Fibroblast of skin of abdomen (primary cell): ENCODE data around the gene SPNS2.
"Not testable (repeated sequence)": the region's sequence is repeated elsewhere in the genome, so short reads cannot be mapped to it uniquely, and the experiment has no call there.

Experiments
- DNase-seq: peaks from one replicate; pipeline ENCODE4 v3.0.0-alpha.2; 2013

Gene SPNS2

GRCh38 chr17:4572131-4572530, 73.5 kb downstream of the SPNS2 start:
- no peak for DNase-seq

GRCh38 chr17:4573115-4573514, 74.4 kb downstream of the SPNS2 start:
- DNase-seq = no peak

DNA sequence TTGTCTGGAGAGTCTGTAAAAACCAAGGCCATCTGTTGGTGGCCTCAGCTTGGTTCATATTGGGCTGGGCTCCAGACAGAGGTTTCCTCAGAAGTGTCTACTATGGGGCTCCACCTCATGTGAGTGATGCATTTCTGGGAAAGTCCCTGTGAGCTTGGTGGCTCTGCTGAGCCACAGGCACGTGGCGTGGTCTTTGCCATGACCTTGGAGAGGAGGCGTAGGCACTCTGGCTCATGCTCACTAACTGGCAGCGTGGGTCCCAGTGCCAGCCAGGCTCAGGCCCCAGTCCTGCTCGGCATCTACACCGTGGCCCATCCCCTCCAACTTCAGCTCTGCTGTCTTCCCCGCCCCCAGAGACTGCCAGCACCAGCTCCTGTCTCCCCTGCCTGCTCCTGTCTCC, 75.0 kb downstream of the SPNS2 start:
- no peak for DNase-seq

- no peak for DNase-seq
These were observed 75.9 kb downstream of the SPNS2 start for GRCh38 chr17:4574448-4575045.

GRCh38 chr17:4576161-4576558, 77.5 kb downstream of the SPNS2 start:
- no peak for DNase-seq

DNA sequence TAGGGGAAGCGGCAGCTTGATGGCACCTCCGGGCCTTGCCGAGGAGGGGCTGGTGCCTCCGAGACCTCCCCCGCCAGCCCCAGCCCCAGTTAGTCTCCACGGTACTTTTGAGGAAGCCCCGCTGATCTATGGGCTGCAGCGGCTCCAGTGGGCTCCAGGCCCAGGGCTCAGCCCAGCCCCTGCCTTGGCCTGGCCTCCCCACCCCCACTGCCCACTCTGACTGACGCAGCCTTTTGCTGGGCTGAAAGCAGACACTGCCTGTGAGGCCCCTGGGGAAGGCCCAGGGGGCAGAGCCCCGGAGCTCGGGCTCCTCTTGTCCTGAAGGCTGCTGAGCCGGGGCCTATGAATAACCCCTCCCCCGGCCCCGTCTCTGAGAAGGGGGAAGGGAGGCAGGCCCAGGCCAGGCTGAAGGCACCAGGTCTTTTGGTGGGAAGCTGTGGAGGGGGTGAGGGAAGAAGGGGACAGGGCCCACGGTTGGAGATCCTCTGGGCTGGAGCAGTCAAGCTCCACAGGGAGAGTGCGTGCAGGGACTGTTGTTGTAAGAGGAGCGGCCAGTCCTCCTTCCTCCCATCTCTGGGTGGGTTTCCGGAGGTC, 78.1 kb downstream of the SPNS2 start:
- no peak for DNase-seq

- DNase-seq = no peak
These were observed 78.8 kb downstream of the SPNS2 start for GRCh38 chr17:4577386-4577993.

- not testable (repeated sequence) for DNase-seq
These were observed 79.7 kb downstream of the SPNS2 start for GRCh38 chr17:4578349-4578748.

- DNase-seq = no peak
These were observed 81.0 kb downstream of the SPNS2 start for GRCh38 chr17:4579678-4580077.

DNA sequence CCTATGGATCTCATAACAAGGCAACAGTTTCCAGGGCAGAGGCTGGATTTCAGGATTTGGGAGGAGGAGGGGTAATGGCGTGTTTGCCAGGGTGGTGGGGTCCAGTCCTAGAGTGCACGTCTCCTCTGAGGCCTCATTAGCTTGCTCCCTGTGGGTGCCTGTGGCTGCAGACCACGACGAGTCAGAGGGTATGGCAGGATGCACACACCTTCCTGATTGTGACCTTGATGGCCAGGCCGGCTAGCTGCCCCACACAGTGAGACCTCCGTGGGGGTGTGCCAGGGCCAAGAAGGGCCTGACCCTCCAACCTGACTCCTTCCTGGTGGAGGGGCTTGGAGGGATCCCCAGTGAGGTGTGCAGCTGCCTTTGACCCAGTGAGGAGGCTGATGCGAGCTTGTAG, 81.6 kb downstream of the SPNS2 start:
- no peak for DNase-seq

- DNase-seq = no peak
These were observed 83.4 kb downstream of the SPNS2 start for GRCh38 chr17:4582101-4582501.

DNA sequence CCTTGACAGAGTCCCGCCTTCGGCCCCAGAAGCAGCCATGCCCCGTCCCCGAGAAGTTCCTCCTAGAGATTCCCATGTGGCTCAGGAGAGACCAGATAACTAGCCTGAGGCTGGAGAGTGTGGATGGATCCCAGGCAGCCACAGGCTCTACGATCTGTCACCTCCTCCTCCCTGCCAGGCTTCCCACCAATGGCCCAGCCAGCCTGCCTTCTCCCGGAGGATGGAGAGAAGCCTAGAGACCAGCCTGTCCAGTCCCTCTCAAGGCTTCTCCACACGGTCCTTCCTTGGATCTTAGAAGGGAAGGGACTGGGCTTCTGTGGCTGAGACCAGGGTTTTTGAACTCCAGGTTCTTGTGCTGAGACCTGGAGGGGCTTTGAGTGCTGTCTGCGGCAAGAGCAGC, 84.0 kb downstream of the SPNS2 start:
- DNase-seq = no peak

GRCh38 chr17:4583206-4583605, 84.5 kb downstream of the SPNS2 start:
- no peak for DNase-seq

- DNase-seq = no peak
These were observed 85.1 kb downstream of the SPNS2 start for GRCh38 chr17:4583782-4584100.

DNA sequence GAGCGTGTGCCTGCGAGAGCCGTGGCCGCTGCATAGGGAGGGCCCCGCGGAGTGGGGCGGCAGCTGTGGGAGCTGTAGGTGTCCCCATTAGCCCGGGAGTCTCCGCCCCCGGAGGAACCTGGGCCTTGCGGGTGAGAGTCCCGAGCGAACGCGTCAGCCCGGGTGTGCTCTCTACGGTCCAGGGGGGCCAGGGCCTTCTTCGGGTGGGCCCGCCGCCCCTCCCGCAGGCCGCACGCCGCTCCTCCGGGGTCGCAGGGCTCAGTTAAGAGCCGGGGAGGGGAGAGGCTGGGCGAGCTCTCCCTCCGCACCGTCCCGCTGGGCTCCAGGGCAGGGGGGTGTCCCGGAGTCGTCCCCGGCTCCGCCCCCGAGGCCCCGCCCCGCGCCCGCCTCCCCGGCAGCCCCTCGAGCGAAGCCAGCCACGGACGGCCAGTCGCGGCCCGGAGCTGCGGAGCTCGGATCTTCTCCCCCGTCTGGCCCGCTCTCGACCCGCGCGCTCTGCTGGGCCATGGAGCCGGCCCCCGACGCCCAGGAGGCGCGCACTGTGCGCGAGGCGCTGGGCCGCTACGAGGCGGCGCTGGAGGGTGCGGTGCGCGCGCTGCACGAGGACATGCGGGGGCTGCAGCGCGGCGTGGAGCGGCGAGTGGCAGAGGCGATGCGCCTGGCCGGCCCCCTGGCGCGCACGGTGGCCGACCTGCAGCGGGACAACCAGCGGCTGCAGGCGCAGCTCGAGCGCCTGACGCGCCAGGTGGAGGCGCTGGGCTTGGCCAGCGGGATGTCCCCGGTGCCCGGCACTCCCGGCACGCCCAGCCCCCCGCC, 85.6 kb downstream of the SPNS2 start, which contains the start of gene SMTNL2:
Gene SMTNL2, plus strand, starts transcription at position 429 of the 816 bp plus-strand sequence. Its CDS starts 77 bp downstream, at position 506.
- DNase-seq = no peak

DNA sequence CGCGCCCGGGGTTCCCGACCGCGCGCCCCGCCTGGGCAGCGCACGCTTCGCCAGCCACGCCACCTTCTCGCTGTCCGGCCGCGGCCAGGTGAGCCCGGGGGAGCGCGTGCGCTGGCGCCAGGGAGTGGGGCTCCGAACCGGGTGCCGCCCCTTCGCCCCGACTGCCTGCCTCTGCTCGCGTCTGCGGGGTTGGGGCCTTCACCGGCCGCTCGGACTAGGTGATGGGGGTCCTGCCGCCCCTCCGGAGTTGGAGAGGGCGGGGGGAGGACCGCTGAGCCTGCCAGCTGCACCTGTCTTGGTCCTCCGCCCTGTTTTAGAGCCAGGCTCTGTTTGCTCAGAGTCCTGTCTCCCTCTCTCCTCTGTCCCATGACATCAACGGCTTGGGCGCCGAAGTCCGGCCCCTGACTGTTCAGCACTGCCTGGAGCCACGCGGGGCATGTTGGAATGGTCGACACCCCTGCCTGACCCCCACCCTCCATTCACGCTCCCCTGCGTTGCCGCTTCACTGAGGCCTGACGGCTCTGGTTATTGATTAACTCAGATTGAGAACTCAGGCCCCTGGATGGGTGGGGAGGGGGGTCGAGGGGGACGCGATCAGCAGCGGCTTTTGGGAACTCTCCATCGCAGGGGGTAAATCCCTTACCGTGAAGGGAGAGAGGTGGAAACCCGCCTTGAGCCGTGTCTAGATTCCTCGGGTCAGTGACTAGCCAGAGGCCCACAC, 86.4 kb downstream of the SPNS2 start:
- no peak for DNase-seq

- DNase-seq = no peak
These were observed 86.9 kb downstream of the SPNS2 start for GRCh38 chr17:4585638-4585994.

DNA sequence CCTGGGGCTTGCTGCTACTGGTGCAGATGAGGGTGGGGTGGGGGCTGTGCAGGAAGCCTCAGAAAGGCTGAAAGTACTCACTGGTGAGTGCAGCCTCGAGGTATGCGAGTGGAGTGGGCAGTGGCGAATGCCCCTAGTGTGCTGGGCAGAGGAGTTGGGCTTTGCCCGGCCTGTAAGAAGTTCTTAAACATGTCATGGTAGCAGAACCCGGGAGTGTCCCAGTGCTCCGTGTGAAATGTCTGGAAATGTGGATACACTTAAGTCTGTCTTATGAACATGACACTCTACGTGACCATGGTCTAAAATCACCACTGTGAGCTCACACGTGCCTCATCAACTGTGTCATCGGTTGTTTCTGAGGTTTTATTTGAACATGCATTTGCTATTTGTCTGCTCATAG, 87.4 kb downstream of the SPNS2 start:
- DNase-seq = no peak

DNA sequence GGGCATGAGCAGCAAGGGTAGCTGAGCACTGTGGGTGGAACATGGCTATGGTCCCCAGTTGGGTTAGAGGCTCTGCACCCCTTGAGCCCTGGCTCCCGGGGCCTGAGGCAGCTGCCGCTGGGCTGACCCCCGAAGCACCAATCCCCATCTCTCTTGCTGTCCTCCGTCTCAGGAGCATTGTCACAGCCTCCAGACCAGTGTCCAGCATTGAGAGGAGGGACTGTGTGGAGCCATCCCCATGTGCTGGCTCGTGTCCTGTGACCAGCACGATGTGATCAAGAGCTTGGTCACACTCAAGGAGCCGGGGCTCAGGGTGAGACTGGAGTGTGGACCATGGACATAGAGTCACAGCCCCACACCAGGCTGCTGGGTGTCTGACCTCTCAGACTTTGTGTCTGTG, 88.5 kb downstream of the SPNS2 start:
- DNase-seq = no peak

GRCh38 chr17:4587803-4588202, 89.1 kb downstream of the SPNS2 start:
- DNase-seq = no peak

GRCh38 chr17:4588391-4588790, 89.7 kb downstream of the SPNS2 start:
- DNase-seq = no peak
